Neural cell (in vitro differentiated cells): Measurements from ENCODE around the gene LEPR. TPM values are rescaled to one million over a fixed set of nuclear protein-coding genes. Genes with fewer than 3 reads are reported as not detected.

Experiments
- H2AFZ ChIP-seq: fragments of 200-600, 300-800 bp; sonication (generic), shearing (Covaris generic); 2 replicates; pipeline ENCODE4 v1.6.0; 2014; ENCODE audit warnings: low read depth, mild to moderate bottlenecking, antibody characterized with exemption, low read length, moderate library complexity
- H3F3A ChIP-seq: fragments of 200-600 bp; shearing (Covaris generic); 2 replicates; pipeline ENCODE4 v1.6.1; 2016; ENCODE audit warnings: mild to moderate bottlenecking, moderate library complexity, mixed read lengths, antibody characterized with exemption, low read length; ENCODE audit not compliant: insufficient read depth, poor library complexity, severe bottlenecking
- H3K27ac ChIP-seq: fragments of 200-600, 300-800 bp; sonication (generic), shearing (Covaris generic); 2 replicates; pipeline ENCODE4 v1.5.1; 2014; ENCODE audit warnings: mild to moderate bottlenecking, low read length, moderate library complexity
- H3K27me3 ChIP-seq: fragments of 300-800, 200-600 bp; sonication (generic), shearing (Covaris generic); 2 replicates; pipeline ENCODE4 v1.6.0; 2014; ENCODE audit warnings: mild to moderate bottlenecking, low read depth, low read length, moderate library complexity; ENCODE audit not compliant: insufficient read depth
- H3K36me3 ChIP-seq: fragments of 300-800, 200-600 bp; sonication (generic), shearing (Covaris generic); 2 replicates; pipeline ENCODE4 v1.5.1; 2014; ENCODE audit warnings: mild to moderate bottlenecking, antibody characterized with exemption, low read length, moderate library complexity; ENCODE audit not compliant: insufficient read depth
- H3K4me2 ChIP-seq: fragments of 300-800, 200-600 bp; sonication (generic), shearing (Covaris generic); 2 replicates; pipeline ENCODE4 v1.6.0; 2014; ENCODE audit warnings: mild to moderate bottlenecking, low read length
- H3K4me3 ChIP-seq: fragments of 300-800, 200-600 bp; sonication (generic), shearing (Covaris generic); 2 replicates; pipeline ENCODE4 v1.5.1; 2014; ENCODE audit warnings: mild to moderate bottlenecking, low read length, moderate library complexity
- H3K79me2 ChIP-seq: fragments of 200-600 bp; shearing (Covaris generic); replicated peaks from 2 replicates; pipeline ENCODE4 v1.6.0; 2014; ENCODE audit warnings: mild to moderate bottlenecking, low read length, moderate library complexity; ENCODE audit not compliant: insufficient read depth
- H3K9ac ChIP-seq: fragments of 300-800, 200-600 bp; sonication (generic), shearing (Covaris generic); 2 replicates; pipeline ENCODE4 v1.6.1; 2016; ENCODE audit warnings: mild to moderate bottlenecking, low read length, mixed read lengths
- H3K9me2 ChIP-seq: fragments of 200-600 bp; shearing (Covaris generic); 2 replicates; pipeline ENCODE4 v1.6.1; 2016; ENCODE audit warnings: mild to moderate bottlenecking, low read length, mixed read lengths; ENCODE audit not compliant: insufficient read depth
- H3K9me3 ChIP-seq: fragments of 200-600, 300-800 bp; sonication (generic), shearing (Covaris generic); 2 replicates; pipeline ENCODE4 v1.6.1; 2016; ENCODE audit warnings: mild to moderate bottlenecking, mixed run types, low read length, moderate library complexity, mixed read lengths
- H4K20me1 ChIP-seq: fragments of 200-600 bp; shearing (Covaris generic); 2 replicates; pipeline ENCODE4 v1.6.1; 2016; ENCODE audit warnings: mild to moderate bottlenecking, mixed run types; ENCODE audit not compliant: insufficient read depth
- EP300 ChIP-seq: fragments of 450-650 bp; conservative IDR thresholded peaks from 2 replicates; pipeline ENCODE4 v1.6.1; 2014; ENCODE audit warnings: antibody characterized with exemption, mild to moderate bottlenecking, moderate library complexity; ENCODE audit not compliant: poor library complexity, severe bottlenecking
- MXI1 ChIP-seq: fragments of 450-650 bp; conservative IDR thresholded peaks from 2 replicates; pipeline ENCODE4 v1.6.1; 2014; ENCODE audit warnings: antibody characterized with exemption, mild to moderate bottlenecking; ENCODE audit not compliant: poor library complexity, severe bottlenecking
- POLR2AphosphoS5 ChIP-seq: IDR thresholded peaks from 2 replicates; pipeline ENCODE4 v1.6.1; 2012
- RAD21 ChIP-seq: fragments of 450-650 bp; conservative IDR thresholded peaks from 2 replicates; pipeline ENCODE4 v1.6.1; 2014; ENCODE audit warnings: antibody characterized with exemption, mild to moderate bottlenecking, moderate library complexity
- SMC3 ChIP-seq: fragments of 450-650 bp; conservative IDR thresholded peaks from 2 replicates; pipeline ENCODE4 v1.6.1; 2014; ENCODE audit warnings: antibody characterized with exemption, mild to moderate bottlenecking, moderate library complexity; ENCODE audit not compliant: poor library complexity
- TAF1 ChIP-seq: IDR thresholded peaks from 2 replicates; pipeline ENCODE4 v1.6.1; 2012; ENCODE audit warnings: low read depth
- polyA minus RNA-seq: library from RNA; depleted of rRNA, polyadenylated mRNA; stranded (reverse); fragments of >200 nt; gene quantifications from 2 replicates; pipeline ENCODE4 v1.2.3, GENCODE V29; 2014
- polyA plus RNA-seq: library from polyadenylated mRNA; depleted of rRNA; stranded (reverse); fragments of >200 nt; gene quantifications from 2 replicates; pipeline ENCODE4 v1.2.3, GENCODE V29; 2014
- TF ChIP-seq, protein P1 (sequence below): fragments of 450-650 bp; IDR thresholded peaks from 2 replicates; pipeline ENCODE4 v1.5.1; 2014; ENCODE audit warnings: antibody characterized with exemption, mild to moderate bottlenecking, moderate library complexity; ENCODE audit not compliant: poor library complexity, severe bottlenecking
- TF ChIP-seq, protein P2 (sequence below): IDR thresholded peaks from 2 replicates; pipeline ENCODE4 v1.6.1; 2012; ENCODE audit warnings: borderline replicate concordance

The LEPR gene, protein sequence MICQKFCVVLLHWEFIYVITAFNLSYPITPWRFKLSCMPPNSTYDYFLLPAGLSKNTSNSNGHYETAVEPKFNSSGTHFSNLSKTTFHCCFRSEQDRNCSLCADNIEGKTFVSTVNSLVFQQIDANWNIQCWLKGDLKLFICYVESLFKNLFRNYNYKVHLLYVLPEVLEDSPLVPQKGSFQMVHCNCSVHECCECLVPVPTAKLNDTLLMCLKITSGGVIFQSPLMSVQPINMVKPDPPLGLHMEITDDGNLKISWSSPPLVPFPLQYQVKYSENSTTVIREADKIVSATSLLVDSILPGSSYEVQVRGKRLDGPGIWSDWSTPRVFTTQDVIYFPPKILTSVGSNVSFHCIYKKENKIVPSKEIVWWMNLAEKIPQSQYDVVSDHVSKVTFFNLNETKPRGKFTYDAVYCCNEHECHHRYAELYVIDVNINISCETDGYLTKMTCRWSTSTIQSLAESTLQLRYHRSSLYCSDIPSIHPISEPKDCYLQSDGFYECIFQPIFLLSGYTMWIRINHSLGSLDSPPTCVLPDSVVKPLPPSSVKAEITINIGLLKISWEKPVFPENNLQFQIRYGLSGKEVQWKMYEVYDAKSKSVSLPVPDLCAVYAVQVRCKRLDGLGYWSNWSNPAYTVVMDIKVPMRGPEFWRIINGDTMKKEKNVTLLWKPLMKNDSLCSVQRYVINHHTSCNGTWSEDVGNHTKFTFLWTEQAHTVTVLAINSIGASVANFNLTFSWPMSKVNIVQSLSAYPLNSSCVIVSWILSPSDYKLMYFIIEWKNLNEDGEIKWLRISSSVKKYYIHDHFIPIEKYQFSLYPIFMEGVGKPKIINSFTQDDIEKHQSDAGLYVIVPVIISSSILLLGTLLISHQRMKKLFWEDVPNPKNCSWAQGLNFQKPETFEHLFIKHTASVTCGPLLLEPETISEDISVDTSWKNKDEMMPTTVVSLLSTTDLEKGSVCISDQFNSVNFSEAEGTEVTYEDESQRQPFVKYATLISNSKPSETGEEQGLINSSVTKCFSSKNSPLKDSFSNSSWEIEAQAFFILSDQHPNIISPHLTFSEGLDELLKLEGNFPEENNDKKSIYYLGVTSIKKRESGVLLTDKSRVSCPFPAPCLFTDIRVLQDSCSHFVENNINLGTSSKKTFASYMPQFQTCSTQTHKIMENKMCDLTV
- polyA plus RNA-seq (4.0 and 4.1 TPM in 2 replicates), polyA minus RNA-seq (6.3 and 9.3 TPM in 2 replicates)

DNA sequence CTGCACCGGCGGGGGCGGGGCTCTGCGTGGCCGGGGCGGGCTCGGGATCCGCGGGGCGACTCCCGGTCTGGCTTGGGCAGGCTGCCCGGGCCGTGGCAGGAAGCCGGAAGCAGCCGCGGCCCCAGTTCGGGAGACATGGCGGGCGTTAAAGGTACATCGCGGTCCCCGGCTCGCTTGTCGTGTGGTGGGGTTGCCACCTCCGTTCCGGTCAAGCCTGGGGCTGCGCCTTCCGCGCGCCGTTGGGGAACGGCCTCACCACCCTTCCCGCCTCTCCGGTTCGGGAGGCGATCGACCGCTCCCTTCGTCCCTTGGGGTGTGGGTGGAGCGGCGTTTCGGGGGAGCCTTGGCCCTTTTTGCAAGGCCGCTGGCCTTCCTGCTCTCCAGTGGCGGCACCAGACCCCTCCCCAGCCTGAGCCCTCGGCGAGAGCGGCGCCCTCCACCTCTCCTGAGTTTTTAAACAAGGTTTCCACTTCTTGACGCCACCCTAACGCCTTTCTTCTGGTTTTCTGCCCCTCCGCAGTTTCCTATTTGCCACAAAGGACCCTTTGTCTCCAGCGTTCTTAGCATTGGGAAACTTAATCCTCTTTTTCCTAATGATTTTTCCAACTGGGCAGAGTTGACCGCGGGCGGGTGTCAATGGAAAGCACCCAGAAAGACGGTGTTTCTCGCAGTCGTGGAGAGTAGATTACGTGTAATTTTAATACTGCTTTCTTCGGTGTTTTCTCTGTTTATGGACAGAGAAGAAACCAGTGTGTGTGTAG, at the start of gene LEPR, which contains the start of gene LEPROT:
Gene LEPR, plus strand, starts transcription at position 79 of the 761 bp plus-strand sequence. CDS start 144,898 bp downstream, outside the sequence.
Gene LEPROT, plus strand, starts transcription at position 79 of the 761 bp plus-strand sequence. Its CDS starts 57 bp downstream, at position 136.
- TF ChIP-seq RAD21 (peak; percentile 9), POLR2AphosphoS5 (peak; percentile 53), TAF1 (no peak), SMC3 (no peak), EP300 (no peak), MXI1 (peak; percentile 47)
- TF ChIP-seq, protein P1, sequence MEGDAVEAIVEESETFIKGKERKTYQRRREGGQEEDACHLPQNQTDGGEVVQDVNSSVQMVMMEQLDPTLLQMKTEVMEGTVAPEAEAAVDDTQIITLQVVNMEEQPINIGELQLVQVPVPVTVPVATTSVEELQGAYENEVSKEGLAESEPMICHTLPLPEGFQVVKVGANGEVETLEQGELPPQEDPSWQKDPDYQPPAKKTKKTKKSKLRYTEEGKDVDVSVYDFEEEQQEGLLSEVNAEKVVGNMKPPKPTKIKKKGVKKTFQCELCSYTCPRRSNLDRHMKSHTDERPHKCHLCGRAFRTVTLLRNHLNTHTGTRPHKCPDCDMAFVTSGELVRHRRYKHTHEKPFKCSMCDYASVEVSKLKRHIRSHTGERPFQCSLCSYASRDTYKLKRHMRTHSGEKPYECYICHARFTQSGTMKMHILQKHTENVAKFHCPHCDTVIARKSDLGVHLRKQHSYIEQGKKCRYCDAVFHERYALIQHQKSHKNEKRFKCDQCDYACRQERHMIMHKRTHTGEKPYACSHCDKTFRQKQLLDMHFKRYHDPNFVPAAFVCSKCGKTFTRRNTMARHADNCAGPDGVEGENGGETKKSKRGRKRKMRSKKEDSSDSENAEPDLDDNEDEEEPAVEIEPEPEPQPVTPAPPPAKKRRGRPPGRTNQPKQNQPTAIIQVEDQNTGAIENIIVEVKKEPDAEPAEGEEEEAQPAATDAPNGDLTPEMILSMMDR: no peak
- TF ChIP-seq, protein P2, sequence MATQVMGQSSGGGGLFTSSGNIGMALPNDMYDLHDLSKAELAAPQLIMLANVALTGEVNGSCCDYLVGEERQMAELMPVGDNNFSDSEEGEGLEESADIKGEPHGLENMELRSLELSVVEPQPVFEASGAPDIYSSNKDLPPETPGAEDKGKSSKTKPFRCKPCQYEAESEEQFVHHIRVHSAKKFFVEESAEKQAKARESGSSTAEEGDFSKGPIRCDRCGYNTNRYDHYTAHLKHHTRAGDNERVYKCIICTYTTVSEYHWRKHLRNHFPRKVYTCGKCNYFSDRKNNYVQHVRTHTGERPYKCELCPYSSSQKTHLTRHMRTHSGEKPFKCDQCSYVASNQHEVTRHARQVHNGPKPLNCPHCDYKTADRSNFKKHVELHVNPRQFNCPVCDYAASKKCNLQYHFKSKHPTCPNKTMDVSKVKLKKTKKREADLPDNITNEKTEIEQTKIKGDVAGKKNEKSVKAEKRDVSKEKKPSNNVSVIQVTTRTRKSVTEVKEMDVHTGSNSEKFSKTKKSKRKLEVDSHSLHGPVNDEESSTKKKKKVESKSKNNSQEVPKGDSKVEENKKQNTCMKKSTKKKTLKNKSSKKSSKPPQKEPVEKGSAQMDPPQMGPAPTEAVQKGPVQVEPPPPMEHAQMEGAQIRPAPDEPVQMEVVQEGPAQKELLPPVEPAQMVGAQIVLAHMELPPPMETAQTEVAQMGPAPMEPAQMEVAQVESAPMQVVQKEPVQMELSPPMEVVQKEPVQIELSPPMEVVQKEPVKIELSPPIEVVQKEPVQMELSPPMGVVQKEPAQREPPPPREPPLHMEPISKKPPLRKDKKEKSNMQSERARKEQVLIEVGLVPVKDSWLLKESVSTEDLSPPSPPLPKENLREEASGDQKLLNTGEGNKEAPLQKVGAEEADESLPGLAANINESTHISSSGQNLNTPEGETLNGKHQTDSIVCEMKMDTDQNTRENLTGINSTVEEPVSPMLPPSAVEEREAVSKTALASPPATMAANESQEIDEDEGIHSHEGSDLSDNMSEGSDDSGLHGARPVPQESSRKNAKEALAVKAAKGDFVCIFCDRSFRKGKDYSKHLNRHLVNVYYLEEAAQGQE: peak; percentile 30
- H3K79me2 ChIP-seq: peaks cover 18% of the 10 kb centered on the region
- H3K4me3 ChIP-seq: peak within 1 kb of the TSS; percentile 92
- no peaks in the 10 kb centered on the region for H3K9me2 ChIP-seq
- H3K4me2 ChIP-seq: peak within 1 kb of the TSS; percentile 45
- H3K9ac ChIP-seq: peak within 1 kb of the TSS; percentile 77
- peak within 1 kb of the TSS; percentile 66 for H3K27ac ChIP-seq
- no peaks in the 10 kb centered on the region for H3K27me3 ChIP-seq
- no peaks in the 10 kb centered on the region for H3K36me3 ChIP-seq
- peak within 1 kb of the TSS; percentile 93 for H2AFZ ChIP-seq
- no peaks in the 10 kb centered on the region for H4K20me1 ChIP-seq
- H3K9me3 ChIP-seq: no peaks in the 10 kb centered on the region
- H3F3A ChIP-seq: peaks cover 6% of the 10 kb centered on the region
